CD4-positive, alpha-beta T cell (primary cell): ENCODE measurements around the gene ANXA4. TPM values are rescaled to one million over a fixed set of nuclear protein-coding genes. Genes with fewer than 3 reads are reported as not detected.
A peak's percentile ranks its signal among the peaks of the same experiment; 100 is the strongest.
"Not testable (repeated sequence)": the region's sequence is repeated elsewhere in the genome, so short reads cannot be mapped to it uniquely, and the experiment has no call there.

Source experiments
- ATAC-seq: fragments of 200-7000 bp; cut with Tn5 transposase; one replicate; pipeline ENCODE4 v1.10.0; 2022; ENCODE audit warnings: mild to moderate bottlenecking; ENCODE audit not compliant: poor library complexity
- CTCF ChIA-PET: fragments of 350-600 bp; sonication (Branson Sonifier 250); formaldehyde crosslinking; loops from one replicate; lab custom pipeline; 2021; ENCODE audit warnings: antibody characterized with exemption, inconsistent platforms; lab: Charles Lee
- POLR2A ChIA-PET: fragments of 350-600 bp; sonication (Branson Sonifier 250); formaldehyde crosslinking; loops from one replicate; lab custom pipeline; 2021; ENCODE audit warnings: antibody characterized with exemption, inconsistent platforms; lab: Charles Lee
- DNase-seq, 14 experiments: peaks; one replicate each; pipeline ENCODE4 v3.0.0-alpha.2; 2013 to 2020; ENCODE audit warnings: mixed read lengths in 2 of 14
- H3K27ac ChIP-seq, 2 donors: one replicate each; pipeline versions ENCODE4 v1.5.1 to v1.7.0; 2013; ENCODE audit warnings: low read length in 2 of 2, low read depth in 1 of 2, mild to moderate bottlenecking in 1 of 2
- H3K27me3 ChIP-seq, 2 experiments: 1 replicate in 1 of 2; 2 replicates in 1 of 2; pipeline versions ENCODE4 v1.6.1 to v1.7.0; 2013; ENCODE audit warnings: low read length in 2 of 2, control low read depth in 1 of 2, mild to moderate bottlenecking in 1 of 2, moderate library complexity in 1 of 2; ENCODE audit not compliant: insufficient read depth in 2 of 2, control insufficient read depth in 1 of 2
- H3K36me3 ChIP-seq: one replicate; pipeline ENCODE4 v1.6.1; 2013; ENCODE audit warnings: low read length, control low read depth; ENCODE audit not compliant: insufficient read depth
- H3K4me1 ChIP-seq: one replicate; pipeline ENCODE4 v1.6.1; 2013; ENCODE audit warnings: low read length, control low read depth; ENCODE audit not compliant: insufficient read depth
- H3K4me3 ChIP-seq: one replicate; pipeline ENCODE4 v1.5.1; 2013; ENCODE audit warnings: mild to moderate bottlenecking, low read length, moderate library complexity
- H3K9me3 ChIP-seq, 2 experiments: 1 replicate in 1 of 2; 2 replicates in 1 of 2; pipeline versions ENCODE4 v1.6.1 to v1.7.0; 2013; ENCODE audit warnings: low read length in 2 of 2, mild to moderate bottlenecking in 2 of 2, control low read depth in 1 of 2, moderate library complexity in 1 of 2; ENCODE audit not compliant: control insufficient read depth in 1 of 2, insufficient read depth in 1 of 2
- H3K27ac Mint-ChIP-seq: one replicate; pipeline ENCODE4 v1.8.0; 2020; ENCODE audit warnings: mixed read lengths
- H3K27me3 Mint-ChIP-seq: one replicate; pipeline ENCODE4 v1.8.0; 2021; ENCODE audit warnings: mixed read lengths
- H3K36me3 Mint-ChIP-seq: one replicate; pipeline ENCODE4 v1.8.0; 2021; ENCODE audit warnings: low read depth, mixed read lengths
- H3K4me1 Mint-ChIP-seq: one replicate; pipeline ENCODE4 v1.8.0; 2021; ENCODE audit warnings: low read depth, mixed read lengths
- H3K4me3 Mint-ChIP-seq: one replicate; pipeline ENCODE4 v1.8.0; 2020; ENCODE audit warnings: mild to moderate bottlenecking, mixed read lengths
- H3K9me3 Mint-ChIP-seq: one replicate; pipeline ENCODE4 v1.8.0; 2020; ENCODE audit warnings: mixed read lengths
- CTCF ChIP-seq: fragments of 200-600 bp; IDR thresholded peaks from one replicate; pipeline ENCODE4 v1.8.0; 2022; ENCODE audit warnings: antibody characterized with exemption, mild to moderate bottlenecking
- intact Hi-C, 2 experiments: fragments of 100-400 bp; cut with DNase I in 1 of 2; cut with micrococcal nuclease in 1 of 2; formaldehyde crosslinking; loops; one replicate each; pipeline versions ENCODE4 v1.15.1 to v1.9.0; 2023 to 2025; cut with DNase I, micrococcal nuclease
- total RNA-seq, 174 experiments: library from RNA in 2 of 174; stranded (reverse) in 2 of 174; gene quantifications; one replicate each; pipeline ENCODE4 v1.2.3 and lab custom pipeline; 2021 to 2026

Gene ANXA4
- total RNA-seq, 2 experiments from 2014 or later, result 4.0 to 5.3 TPM

GRCh38 chr2:69771461-69771860, 29.5 kb downstream of the ANXA4 start:
- intact Hi-C loops, result no loop called here
- no peak overlapping the region for H3K4me3 ChIP-seq
- H3K4me1 ChIP-seq, result peaks cover 23% of the 10 kb centered on the region
- H3K9me3 Mint-ChIP-seq, result no peaks in the 10 kb centered on the region
- peaks cover 0 to 3% of the 10 kb centered on the region in 2 experiments for H3K9me3 ChIP-seq
- no peaks in the 10 kb centered on the region for H3K36me3 Mint-ChIP-seq
- H3K27me3 Mint-ChIP-seq, result no peaks in the 10 kb centered on the region
- no peaks in the 10 kb centered on the region for H3K36me3 ChIP-seq
- ChIA-PET CTCF (no interaction called here), POLR2A (no interaction called here)
- DNase-seq (no peak), ATAC-seq (no peak)
- peaks cover 31% of the 10 kb centered on the region for H3K4me1 Mint-ChIP-seq
- H3K4me3 Mint-ChIP-seq, result no peak overlapping the region
- TF ChIP-seq CTCF, result no peak
- no peak overlapping the region for H3K27ac ChIP-seq
- H3K27ac Mint-ChIP-seq, result no peak overlapping the region
- no peaks in the 10 kb centered on the region for H3K27me3 ChIP-seq

GRCh38 chr2:69773206-69773605, 31.3 kb downstream of the ANXA4 start:
- ATAC-seq (no peak), DNase-seq (peak in 1 of 14 experiments; percentile 13)
- Mint-ChIP-seq H3K27me3 (no peaks in the 10 kb centered on the region), H3K9me3 (no peaks in the 10 kb centered on the region), H3K4me3 (no peak overlapping the region), H3K36me3 (no peaks in the 10 kb centered on the region), H3K27ac (no peak overlapping the region), H3K4me1 (peaks cover 34% of the 10 kb centered on the region)
- Histone ChIP-seq H3K9me3 (peaks cover 5 to 6% of the 10 kb centered on the region in 2 experiments), H3K4me1 (peaks cover 23% of the 10 kb centered on the region), H3K36me3 (no peaks in the 10 kb centered on the region), H3K4me3 (no peak overlapping the region), H3K27ac (no peak overlapping the region), H3K27me3 (no peaks in the 10 kb centered on the region)
- intact Hi-C loops, result no loop called here
- CTCF ChIA-PET, result no interaction called here
- POLR2A ChIA-PET, result no interaction called here
- TF ChIP-seq CTCF, result no peak

GRCh38 chr2:69774258-69774983, 32.5 kb downstream of the ANXA4 start:
- H3K27ac ChIP-seq, H3K9me3 Mint-ChIP-seq, ATAC-seq, H3K4me3 ChIP-seq, H3K27me3 Mint-ChIP-seq, H3K36me3 Mint-ChIP-seq, intact Hi-C loops, H3K36me3 ChIP-seq, H3K9me3 ChIP-seq, H3K27me3 ChIP-seq, DNase-seq: not testable (repeated sequence)
- peak overlapping the region; percentile 24 for H3K27ac Mint-ChIP-seq
- CTCF ChIA-PET, result interaction anchor here (0.6 to 1.3 kb wide), 2 partner anchors 34 to 42 kb away, joined by 3 read pairs; no protein-coding TSS in a partner anchor
- POLR2A ChIA-PET, result interaction anchor here (0.6 to 1.1 kb wide), 2 partner anchors 27 to 140 kb away, joined by 3 read pairs; no protein-coding TSS in a partner anchor
- H3K4me1 Mint-ChIP-seq, result peaks cover 34% of the 10 kb centered on the region
- H3K4me3 Mint-ChIP-seq, result peak overlapping the region; percentile 22
- H3K4me1 ChIP-seq, result peaks cover 23% of the 10 kb centered on the region
